ENCODE measurements around the gene MEIS2. TPM values are rescaled to one million over a fixed set of nuclear protein-coding genes. Genes with fewer than 3 reads are reported as not detected.

MEIS2 gene
- total RNA-seq, 1 donor from 2014 or later = 20.7 TPM

GRCh38 chr15:37140531-37141058 is 40.2 kb upstream of the MEIS2 start:
- Histone ChIP-seq H3K27ac (no peak overlapping the region), H3K27me3 (ENCODE audit: low read depth) (no peaks in the 10 kb centered on the region), H3K36me3 (no peaks in the 10 kb centered on the region), H3K4me3 (no peak overlapping the region), H3K4me1 (no peaks in the 10 kb centered on the region), H3K9me3 (no peaks in the 10 kb centered on the region)
- TF ChIP-seq CTCF (IDR thresholded peaks at IDR 0.05) = no peak
- DNase-seq = no peak
- no peak for ATAC-seq
- intact Hi-C loops (cut with DNase I) = no loop called here

- intact Hi-C loops (cut with DNase I) = loop anchor here (10.0 kb wide), 1 partner anchor 254 kb away; no protein-coding TSS in a partner anchor
- Histone ChIP-seq H3K9me3 (no peaks in the 10 kb centered on the region), H3K4me3 (no peak overlapping the region), H3K27ac (no peak overlapping the region), H3K4me1 (no peaks in the 10 kb centered on the region), H3K27me3 (ENCODE audit: low read depth) (no peaks in the 10 kb centered on the region), H3K36me3 (no peaks in the 10 kb centered on the region)
- no peak for TF ChIP-seq CTCF (IDR thresholded peaks at IDR 0.05)
- no peak for DNase-seq
- no peak for ATAC-seq
Measured at GRCh38 chr15:37138591-37139215, 38.4 kb upstream of the MEIS2 start.

- no peaks in the 10 kb centered on the region for H3K36me3 ChIP-seq
- intact Hi-C loops (cut with DNase I) = loop anchor here (10.0 kb wide), 1 partner anchor 252 kb away; no protein-coding TSS in a partner anchor
- DNase-seq = no peak
Measured at GRCh38 chr15:37137221-37137620, 36.9 kb upstream of the MEIS2 start.

GRCh38 chr15:37136666-37137065 is 36.3 kb upstream of the MEIS2 start:
- no peak for DNase-seq
- no peaks in the 10 kb centered on the region for H3K4me1 ChIP-seq
- no peak overlapping the region for H3K27ac ChIP-seq
- H3K27me3 ChIP-seq (ENCODE audit: low read depth) = no peaks in the 10 kb centered on the region
- no peak overlapping the region for H3K4me3 ChIP-seq
- no peaks in the 10 kb centered on the region for H3K9me3 ChIP-seq
- no peak for TF ChIP-seq CTCF (IDR thresholded peaks at IDR 0.05)
- no peaks in the 10 kb centered on the region for H3K36me3 ChIP-seq
- ATAC-seq = no peak
- intact Hi-C loops (cut with DNase I) = loop anchor here (10.0 kb wide), 1 partner anchor 252 kb away; no protein-coding TSS in a partner anchor

More at GRCh38 chr15:37137221-37137620, 36.9 kb upstream of the MEIS2 start:
- Histone ChIP-seq H3K4me3 (no peak overlapping the region), H3K4me1 (no peaks in the 10 kb centered on the region), H3K9me3 (no peaks in the 10 kb centered on the region), H3K27ac (no peak overlapping the region), H3K27me3 (ENCODE audit: low read depth) (no peaks in the 10 kb centered on the region)
- no peak for TF ChIP-seq CTCF (IDR thresholded peaks at IDR 0.05)
- ATAC-seq = no peak

GRCh38 chr15:37135225-37135624 is 34.9 kb upstream of the MEIS2 start:
- H3K27me3 ChIP-seq (ENCODE audit: low read depth) = peaks cover under 1% of the 10 kb centered on the region
- DNase-seq (no peak), ATAC-seq (peak in 1 of 2 donors; percentile 49)
- no peak overlapping the region for H3K27ac ChIP-seq
- no peaks in the 10 kb centered on the region for H3K4me1 ChIP-seq
- no peaks in the 10 kb centered on the region for H3K9me3 ChIP-seq
- TF ChIP-seq CTCF (IDR thresholded peaks at IDR 0.05) = peak; percentile 22
- H3K4me3 ChIP-seq = no peak overlapping the region
- intact Hi-C loops (cut with DNase I) = loop anchor here (10.0 kb wide), 1 partner anchor 250 kb away; no protein-coding TSS in a partner anchor
- no peaks in the 10 kb centered on the region for H3K36me3 ChIP-seq
